ENCODE data around the gene KRT24.

Gene KRT24

GRCh38 chr17:40720899-40721298 is 17.3 kb upstream of the KRT24 start:
- no peak overlapping the region for H3K9ac ChIP-seq (ENCODE audit: low read depth, low read length)
- no peaks in the 10 kb centered on the region for H3K9me3 ChIP-seq (replicated peaks; ENCODE audit: low read length)
- H3K4me1 ChIP-seq (ENCODE audit: control insufficient read depth, insufficient read depth, low read length), result no peaks in the 10 kb centered on the region
- no peak overlapping the region for H3K4me3 ChIP-seq (ENCODE audit: low read length)
- no peak overlapping the region for H3K4me2 ChIP-seq (ENCODE audit: low read length)
- H3K27me3 ChIP-seq (ENCODE audit: control insufficient read depth, insufficient read depth, low read length), result peaks cover 57% of the 10 kb centered on the region
- no peaks in the 10 kb centered on the region for H3K36me3 ChIP-seq (ENCODE audit: insufficient read depth, low read length)

GRCh38 chr17:40718930-40719329 is 15.4 kb upstream of the KRT24 start:
- peaks cover 66% of the 10 kb centered on the region for H3K27me3 ChIP-seq (ENCODE audit: control insufficient read depth, insufficient read depth, low read length)
- H3K4me3 ChIP-seq (ENCODE audit: low read length), result no peak overlapping the region
- H3K36me3 ChIP-seq (ENCODE audit: insufficient read depth, low read length), result no peaks in the 10 kb centered on the region
- H3K4me2 ChIP-seq (ENCODE audit: low read length), result no peak overlapping the region
- H3K9me3 ChIP-seq (replicated peaks; ENCODE audit: low read length), result no peaks in the 10 kb centered on the region
- no peaks in the 10 kb centered on the region for H3K4me1 ChIP-seq (ENCODE audit: control insufficient read depth, insufficient read depth, low read length)
- H3K9ac ChIP-seq (ENCODE audit: low read depth, low read length), result no peak overlapping the region

- H3K9ac ChIP-seq (ENCODE audit: low read depth, low read length), result no peak overlapping the region
- H3K36me3 ChIP-seq (ENCODE audit: insufficient read depth, low read length), result no peaks in the 10 kb centered on the region
- peaks cover 72% of the 10 kb centered on the region for H3K27me3 ChIP-seq (ENCODE audit: control insufficient read depth, insufficient read depth, low read length)
- H3K4me2 ChIP-seq (ENCODE audit: low read length), result no peak overlapping the region
- no peak overlapping the region for H3K4me3 ChIP-seq (ENCODE audit: low read length)
- no peaks in the 10 kb centered on the region for H3K9me3 ChIP-seq (replicated peaks; ENCODE audit: low read length)
- H3K4me1 ChIP-seq (ENCODE audit: control insufficient read depth, insufficient read depth, low read length), result no peaks in the 10 kb centered on the region
Measured at GRCh38 chr17:40717776-40718175, 14.2 kb upstream of the KRT24 start.

- Histone ChIP-seq H3K4me3 (ENCODE audit: low read length) (no peak overlapping the region), H3K4me2 (ENCODE audit: low read length) (no peak overlapping the region), H3K36me3 (ENCODE audit: insufficient read depth, low read length) (no peaks in the 10 kb centered on the region), H3K4me1 (ENCODE audit: control insufficient read depth, insufficient read depth, low read length) (no peaks in the 10 kb centered on the region), H3K27me3 (ENCODE audit: control insufficient read depth, insufficient read depth, low read length) (peaks cover 77% of the 10 kb centered on the region), H3K9me3 (replicated peaks; ENCODE audit: low read length) (no peaks in the 10 kb centered on the region), H3K9ac (ENCODE audit: low read depth, low read length) (no peak overlapping the region)
Measured at GRCh38 chr17:40714473-40714872, 10.9 kb upstream of the KRT24 start.

- no peak overlapping the region for H3K9ac ChIP-seq (ENCODE audit: low read depth, low read length)
- H3K9me3 ChIP-seq (replicated peaks; ENCODE audit: low read length), result no peaks in the 10 kb centered on the region
- no peak overlapping the region for H3K4me2 ChIP-seq (ENCODE audit: low read length)
- H3K27me3 ChIP-seq (ENCODE audit: control insufficient read depth, insufficient read depth, low read length), result peaks cover 52% of the 10 kb centered on the region
- H3K36me3 ChIP-seq (ENCODE audit: insufficient read depth, low read length), result no peaks in the 10 kb centered on the region
- no peak overlapping the region for H3K4me3 ChIP-seq (ENCODE audit: low read length)
- no peaks in the 10 kb centered on the region for H3K4me1 ChIP-seq (ENCODE audit: control insufficient read depth, insufficient read depth, low read length)
Measured at GRCh38 chr17:40707745-40708144, 4.2 kb upstream of the KRT24 start.

GRCh38 chr17:40705584-40705983 is 2.0 kb upstream of the KRT24 start:
- Histone ChIP-seq H3K27me3 (ENCODE audit: control insufficient read depth, insufficient read depth, low read length) (peaks cover 56% of the 10 kb centered on the region), H3K9me3 (replicated peaks; ENCODE audit: low read length) (no peaks in the 10 kb centered on the region)

GRCh38 chr17:40702271-40702670 is 1.3 kb downstream of the KRT24 start:
- H3K36me3 ChIP-seq (ENCODE audit: insufficient read depth, low read length), result no peaks in the 10 kb centered on the region
- no peaks in the 10 kb centered on the region for H3K9me3 ChIP-seq (replicated peaks; ENCODE audit: low read length)
- peaks cover 77% of the 10 kb centered on the region for H3K27me3 ChIP-seq (ENCODE audit: control insufficient read depth, insufficient read depth, low read length)
- no peaks in the 10 kb centered on the region for H3K4me1 ChIP-seq (ENCODE audit: control insufficient read depth, insufficient read depth, low read length)
- H3K9ac ChIP-seq (ENCODE audit: low read depth, low read length), result no peak overlapping the region
- H3K4me3 ChIP-seq (ENCODE audit: low read length), result no peak overlapping the region
- H3K4me2 ChIP-seq (ENCODE audit: low read length), result no peak overlapping the region

More at GRCh38 chr17:40705584-40705983, 2.0 kb upstream of the KRT24 start:
- no peak overlapping the region for H3K4me2 ChIP-seq (ENCODE audit: low read length)
- H3K4me1 ChIP-seq (ENCODE audit: control insufficient read depth, insufficient read depth, low read length), result no peaks in the 10 kb centered on the region
- H3K36me3 ChIP-seq (ENCODE audit: insufficient read depth, low read length), result no peaks in the 10 kb centered on the region
- H3K4me3 ChIP-seq (ENCODE audit: low read length), result no peak overlapping the region
- no peak overlapping the region for H3K9ac ChIP-seq (ENCODE audit: low read depth, low read length)

- no peaks in the 10 kb centered on the region for H3K9me3 ChIP-seq (replicated peaks; ENCODE audit: low read length)
- H3K36me3 ChIP-seq (ENCODE audit: insufficient read depth, low read length), result no peaks in the 10 kb centered on the region
- no peaks in the 10 kb centered on the region for H3K4me1 ChIP-seq (ENCODE audit: control insufficient read depth, insufficient read depth, low read length)
- H3K4me2 ChIP-seq (ENCODE audit: low read length), result no peak overlapping the region
- H3K4me3 ChIP-seq (ENCODE audit: low read length), result no peak overlapping the region
- peaks cover 87% of the 10 kb centered on the region for H3K27me3 ChIP-seq (ENCODE audit: control insufficient read depth, insufficient read depth, low read length)
- H3K9ac ChIP-seq (ENCODE audit: low read depth, low read length), result no peak overlapping the region
Measured at GRCh38 chr17:40699853-40700252, 3.7 kb downstream of the KRT24 start.

GRCh38 chr17:40699371-40699770 is 4.2 kb downstream of the KRT24 start:
- no peak overlapping the region for H3K9ac ChIP-seq (ENCODE audit: low read depth, low read length)
- no peaks in the 10 kb centered on the region for H3K9me3 ChIP-seq (replicated peaks; ENCODE audit: low read length)
- H3K27me3 ChIP-seq (ENCODE audit: control insufficient read depth, insufficient read depth, low read length), result peaks cover 84% of the 10 kb centered on the region
- no peak overlapping the region for H3K4me3 ChIP-seq (ENCODE audit: low read length)
- H3K36me3 ChIP-seq (ENCODE audit: insufficient read depth, low read length), result no peaks in the 10 kb centered on the region
- no peak overlapping the region for H3K4me2 ChIP-seq (ENCODE audit: low read length)
- H3K4me1 ChIP-seq (ENCODE audit: control insufficient read depth, insufficient read depth, low read length), result no peaks in the 10 kb centered on the region

- Histone ChIP-seq H3K9me3 (replicated peaks; ENCODE audit: low read length) (no peaks in the 10 kb centered on the region), H3K36me3 (ENCODE audit: insufficient read depth, low read length) (no peaks in the 10 kb centered on the region), H3K4me3 (ENCODE audit: low read length) (no peak overlapping the region), H3K4me2 (ENCODE audit: low read length) (no peak overlapping the region), H3K4me1 (ENCODE audit: control insufficient read depth, insufficient read depth, low read length) (no peaks in the 10 kb centered on the region), H3K27me3 (ENCODE audit: control insufficient read depth, insufficient read depth, low read length) (peaks cover 83% of the 10 kb centered on the region), H3K9ac (ENCODE audit: low read depth, low read length) (no peak overlapping the region)
Measured at GRCh38 chr17:40697297-40697696, 6.3 kb downstream of the KRT24 start.

GRCh38 chr17:40696651-40697072 is 6.9 kb downstream of the KRT24 start:
- Histone ChIP-seq H3K9me3 (replicated peaks; ENCODE audit: low read length) (no peaks in the 10 kb centered on the region), H3K27me3 (ENCODE audit: control insufficient read depth, insufficient read depth, low read length) (peaks cover 87% of the 10 kb centered on the region), H3K36me3 (ENCODE audit: insufficient read depth, low read length) (no peaks in the 10 kb centered on the region), H3K4me2 (ENCODE audit: low read length) (no peak overlapping the region), H3K4me3 (ENCODE audit: low read length) (no peak overlapping the region), H3K4me1 (ENCODE audit: control insufficient read depth, insufficient read depth, low read length) (no peaks in the 10 kb centered on the region), H3K9ac (ENCODE audit: low read depth, low read length) (no peak overlapping the region)

GRCh38 chr17:40695874-40696472 is 7.6 kb downstream of the KRT24 start:
- Histone ChIP-seq H3K36me3 (ENCODE audit: insufficient read depth, low read length) (no peaks in the 10 kb centered on the region), H3K9me3 (replicated peaks; ENCODE audit: low read length) (no peaks in the 10 kb centered on the region), H3K9ac (ENCODE audit: low read depth, low read length) (no peak overlapping the region), H3K4me3 (ENCODE audit: low read length) (no peak overlapping the region), H3K27me3 (ENCODE audit: control insufficient read depth, insufficient read depth, low read length) (peaks cover 86% of the 10 kb centered on the region), H3K4me1 (ENCODE audit: control insufficient read depth, insufficient read depth, low read length) (no peaks in the 10 kb centered on the region), H3K4me2 (ENCODE audit: low read length) (no peak overlapping the region)

All from skeletal muscle satellite cell (primary cell).